WTC11 (cell line): ENCODE data around the gene RPH3AL. TPM values are rescaled to one million over a fixed set of nuclear protein-coding genes. Genes with fewer than 3 reads are reported as not detected.
A peak's percentile ranks its signal among the peaks of the same experiment; 100 is the strongest.

ENCODE experiments used
- ATAC-seq: fragments of 200-7000 bp; cut with Tn5 transposase; 2 replicates; pipeline ENCODE4 v1.10.0; 2021; ENCODE audit warnings: mild to moderate bottlenecking, moderate library complexity
- CTCF ChIA-PET: fragments of 300-600 bp; sonication (Branson Sonifier 250); formaldehyde crosslinking; loops from one replicate; lab custom pipeline; 2021; ENCODE audit warnings: antibody characterized with exemption; lab: Charles Lee
- POLR2A ChIA-PET: fragments of 350-600 bp; sonication (Branson Sonifier 250); formaldehyde crosslinking; loops from one replicate; lab custom pipeline; 2021; ENCODE audit warnings: antibody characterized with exemption; lab: Charles Lee
- DNase-seq: peaks from one replicate; pipeline ENCODE4 v3.0.0; 2021; ENCODE audit warnings: low spot score
- H3K27ac Mint-ChIP-seq: 2 replicates; pipeline ENCODE4 v1.8.0; 2021; ENCODE audit warnings: mixed read lengths
- H3K27me3 Mint-ChIP-seq: 2 replicates; pipeline ENCODE4 v1.8.0; 2021; ENCODE audit warnings: low read depth, mild to moderate bottlenecking, moderate library complexity, mixed read lengths
- H3K36me3 Mint-ChIP-seq: 2 replicates; pipeline ENCODE4 v1.8.0; 2021; ENCODE audit warnings: mixed read lengths
- H3K4me1 Mint-ChIP-seq: 2 replicates; pipeline ENCODE4 v1.8.0; 2022; ENCODE audit warnings: mixed read lengths
- H3K4me3 Mint-ChIP-seq: 2 replicates; pipeline ENCODE4 v1.8.0; 2021; ENCODE audit warnings: mild to moderate bottlenecking, moderate library complexity, mixed read lengths
- H3K9me3 Mint-ChIP-seq: 2 replicates; pipeline ENCODE4 v1.8.0; 2021; ENCODE audit warnings: mixed read lengths
- CBFB ChIP-seq: sonication (generic); formaldehyde crosslinking; IDR thresholded peaks from 2 replicates; pipeline ENCODE4 v1.8.1; 2022; ENCODE audit warnings: mild to moderate bottlenecking, low read depth, missing genetic modification reagents
- FOXK1 ChIP-seq: sonication (generic); formaldehyde crosslinking; IDR thresholded peaks from 2 replicates; pipeline ENCODE4 v1.8.0; 2022; ENCODE audit warnings: mild to moderate bottlenecking, moderate library complexity, missing genetic modification reagents
- GTF2I ChIP-seq: fragments of 250-450 bp; sonication (Bioruptor Pico); conservative IDR thresholded peaks from 2 replicates; pipeline ENCODE4 v1.4.0; 2021; ENCODE audit warnings: mild to moderate bottlenecking
- MXD4 ChIP-seq: fragments of 250-450 bp; sonication (Bioruptor Pico); IDR thresholded peaks from 2 replicates; pipeline ENCODE4 v1.8.0; 2021; ENCODE audit warnings: mild to moderate bottlenecking, moderate library complexity, borderline replicate concordance
- MYBL2 ChIP-seq: sonication (generic); formaldehyde crosslinking; IDR thresholded peaks from 2 replicates; pipeline ENCODE4 v1.8.1; 2023; ENCODE audit warnings: mild to moderate bottlenecking, moderate library complexity, missing genetic modification reagents
- RELA ChIP-seq: sonication (generic); formaldehyde crosslinking; IDR thresholded peaks from 2 replicates; pipeline ENCODE4 v1.8.1; 2022; ENCODE audit warnings: missing genetic modification reagents, mild to moderate bottlenecking, borderline replicate concordance
- SMAD3 ChIP-seq: sonication (generic); formaldehyde crosslinking; IDR thresholded peaks from 2 replicates; pipeline ENCODE4 v1.8.0; 2022; ENCODE audit warnings: missing genetic modification reagents, mild to moderate bottlenecking, borderline replicate concordance
- SOX15 ChIP-seq: fragments of 250-450 bp; sonication (Bioruptor Pico); IDR thresholded peaks from 2 replicates; pipeline ENCODE4 v1.9.0; 2021; ENCODE audit warnings: mild to moderate bottlenecking
- ZNF232 ChIP-seq: sonication (generic); formaldehyde crosslinking; IDR thresholded peaks from 2 replicates; pipeline ENCODE4 v1.8.0; 2022; ENCODE audit warnings: mild to moderate bottlenecking, missing genetic modification reagents
- ZNF317 ChIP-seq: sonication (generic); formaldehyde crosslinking; IDR thresholded peaks from 2 replicates; pipeline ENCODE4 v1.8.1; 2023; ENCODE audit warnings: low read depth, mild to moderate bottlenecking, moderate library complexity, missing genetic modification reagents, borderline replicate concordance
- ZNF423 ChIP-seq: fragments of 250-450 bp; sonication (Bioruptor Pico); IDR thresholded peaks from 2 replicates; pipeline ENCODE4 v2.1.2; 2022; ENCODE audit warnings: mild to moderate bottlenecking, moderate library complexity
- total RNA-seq: library from RNA; stranded (reverse); gene quantifications from 3 replicates; pipeline ENCODE4 v1.2.3, GENCODE V29; 2021
- TF ChIP-seq, protein P1 (sequence below): fragments of 250-450 bp; sonication (Bioruptor Pico); conservative IDR thresholded peaks from 2 replicates; pipeline ENCODE4 v1.9.0; 2021; ENCODE audit warnings: mild to moderate bottlenecking
- TF ChIP-seq, protein P2 (sequence below): sonication (generic); formaldehyde crosslinking; IDR thresholded peaks from 2 replicates; pipeline ENCODE4 v1.8.0; 2022; ENCODE audit warnings: missing genetic modification reagents
- TF ChIP-seq, protein P3 (sequence below): sonication (generic); formaldehyde crosslinking; IDR thresholded peaks from 2 replicates; pipeline ENCODE4 v1.8.1; 2022; ENCODE audit warnings: mild to moderate bottlenecking, missing genetic modification reagents, moderate library complexity, borderline replicate concordance
- TF ChIP-seq, protein P4 (sequence below): sonication (generic); formaldehyde crosslinking; IDR thresholded peaks from 2 replicates; pipeline ENCODE4 v1.8.1; 2022; ENCODE audit warnings: low read depth, mild to moderate bottlenecking, moderate library complexity, missing genetic modification reagents, borderline replicate concordance
- TF ChIP-seq, protein P5 (sequence below): sonication (generic); formaldehyde crosslinking; IDR thresholded peaks from 2 replicates; pipeline ENCODE4 v1.8.1; 2023; ENCODE audit warnings: mild to moderate bottlenecking, missing genetic modification reagents

Gene RPH3AL
- total RNA-seq, 1 experiment from 2014 or later = 2.0 TPM

DNA sequence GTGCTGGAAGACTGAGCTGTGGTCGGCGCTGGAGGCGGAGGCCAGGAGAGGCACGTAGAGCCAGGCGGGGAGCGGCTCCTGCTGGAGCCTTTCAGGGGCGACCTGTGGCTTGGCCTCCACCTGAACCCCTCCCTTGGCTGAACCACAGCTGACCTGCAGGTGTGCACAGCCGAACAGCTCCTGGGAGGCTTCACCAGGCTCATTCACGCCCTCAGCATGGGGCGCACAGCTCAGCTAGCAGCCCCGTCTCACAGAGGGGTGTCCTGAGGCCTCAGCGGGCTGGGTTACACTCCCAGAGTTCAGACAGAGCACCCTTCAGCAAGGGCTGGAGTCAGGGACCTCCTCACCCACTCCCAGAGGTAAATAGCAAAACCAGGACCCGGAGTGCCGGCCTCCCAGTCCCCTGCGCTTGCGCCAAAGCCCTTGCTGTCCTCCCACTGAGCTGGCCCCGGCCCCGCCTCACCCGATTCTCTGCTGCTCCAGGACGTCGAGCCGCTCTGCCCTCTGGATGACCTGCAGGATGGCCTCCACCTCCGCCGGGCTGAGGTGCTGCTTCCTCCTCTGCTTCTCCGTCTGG lies 31.7 kb downstream of the RPH3AL start:
- ChIA-PET CTCF (interaction anchor here (1.0 to 2.4 kb wide), 7 partner anchors 12 to 380 kb away, joined by 3 to 15 read pairs (median 4); no protein-coding TSS in a partner anchor), POLR2A (no interaction called here)
- TF ChIP-seq ZNF423 = peak; percentile 91
- TF ChIP-seq, protein P1, sequence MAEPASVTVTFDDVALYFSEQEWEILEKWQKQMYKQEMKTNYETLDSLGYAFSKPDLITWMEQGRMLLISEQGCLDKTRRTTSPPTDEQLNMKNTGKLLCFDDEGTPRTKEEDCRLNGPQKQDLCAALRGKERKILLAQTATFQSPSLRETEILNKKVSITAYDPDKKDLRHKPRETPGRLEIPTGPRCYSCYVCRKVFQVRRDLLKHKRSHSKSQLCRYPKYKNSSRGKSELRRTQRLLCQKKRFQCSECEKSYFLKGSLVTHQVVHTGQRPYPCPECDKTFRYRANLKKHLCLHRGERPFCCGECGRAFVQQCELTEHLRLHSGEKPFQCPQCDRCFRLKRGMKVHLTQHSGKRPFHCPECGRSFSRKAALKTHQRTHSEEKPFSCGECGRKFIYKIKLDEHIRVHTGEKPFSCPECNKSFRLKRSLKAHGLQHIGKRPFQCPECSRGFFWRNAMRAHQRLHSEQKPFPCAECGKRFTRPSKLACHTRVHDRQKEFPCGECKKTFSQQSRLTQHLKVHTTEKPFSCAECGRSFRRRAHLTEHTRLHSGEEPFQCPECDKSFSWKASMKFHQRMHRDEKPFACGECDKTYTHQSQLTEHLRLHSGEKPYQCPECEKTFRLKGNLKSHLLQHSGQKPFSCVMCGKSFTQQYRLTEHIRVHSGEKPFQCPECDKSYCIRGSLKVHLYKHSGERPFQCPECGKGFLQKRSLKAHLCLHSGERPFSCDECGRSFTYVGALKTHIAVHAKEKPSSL (CRISPR knock-in tag) = no peak
- TF ChIP-seq, protein P2, sequence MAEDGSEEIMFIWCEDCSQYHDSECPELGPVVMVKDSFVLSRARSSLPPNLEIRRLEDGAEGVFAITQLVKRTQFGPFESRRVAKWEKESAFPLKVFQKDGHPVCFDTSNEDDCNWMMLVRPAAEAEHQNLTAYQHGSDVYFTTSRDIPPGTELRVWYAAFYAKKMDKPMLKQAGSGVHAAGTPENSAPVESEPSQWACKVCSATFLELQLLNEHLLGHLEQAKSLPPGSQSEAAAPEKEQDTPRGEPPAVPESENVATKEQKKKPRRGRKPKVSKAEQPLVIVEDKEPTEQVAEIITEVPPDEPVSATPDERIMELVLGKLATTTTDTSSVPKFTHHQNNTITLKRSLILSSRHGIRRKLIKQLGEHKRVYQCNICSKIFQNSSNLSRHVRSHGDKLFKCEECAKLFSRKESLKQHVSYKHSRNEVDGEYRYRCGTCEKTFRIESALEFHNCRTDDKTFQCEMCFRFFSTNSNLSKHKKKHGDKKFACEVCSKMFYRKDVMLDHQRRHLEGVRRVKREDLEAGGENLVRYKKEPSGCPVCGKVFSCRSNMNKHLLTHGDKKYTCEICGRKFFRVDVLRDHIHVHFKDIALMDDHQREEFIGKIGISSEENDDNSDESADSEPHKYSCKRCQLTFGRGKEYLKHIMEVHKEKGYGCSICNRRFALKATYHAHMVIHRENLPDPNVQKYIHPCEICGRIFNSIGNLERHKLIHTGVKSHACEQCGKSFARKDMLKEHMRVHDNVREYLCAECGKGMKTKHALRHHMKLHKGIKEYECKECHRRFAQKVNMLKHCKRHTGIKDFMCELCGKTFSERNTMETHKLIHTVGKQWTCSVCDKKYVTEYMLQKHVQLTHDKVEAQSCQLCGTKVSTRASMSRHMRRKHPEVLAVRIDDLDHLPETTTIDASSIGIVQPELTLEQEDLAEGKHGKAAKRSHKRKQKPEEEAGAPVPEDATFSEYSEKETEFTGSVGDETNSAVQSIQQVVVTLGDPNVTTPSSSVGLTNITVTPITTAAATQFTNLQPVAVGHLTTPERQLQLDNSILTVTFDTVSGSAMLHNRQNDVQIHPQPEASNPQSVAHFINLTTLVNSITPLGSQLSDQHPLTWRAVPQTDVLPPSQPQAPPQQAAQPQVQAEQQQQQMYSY (CRISPR knock-in tag) = peak; percentile 98
- peaks cover 5% of the 10 kb centered on the region for H3K36me3 Mint-ChIP-seq
- peak; percentile 79 for DNase-seq
- ATAC-seq = peak; percentile 83
- H3K4me1 Mint-ChIP-seq = peaks cover 29% of the 10 kb centered on the region
- H3K9me3 Mint-ChIP-seq = peaks cover 30% of the 10 kb centered on the region
- peak overlapping the region; percentile 10; the same call in 1 of the 2 replicates for H3K4me3 Mint-ChIP-seq
- no peak overlapping the region for H3K27ac Mint-ChIP-seq
- H3K27me3 Mint-ChIP-seq = peaks cover 12% of the 10 kb centered on the region

DNA sequence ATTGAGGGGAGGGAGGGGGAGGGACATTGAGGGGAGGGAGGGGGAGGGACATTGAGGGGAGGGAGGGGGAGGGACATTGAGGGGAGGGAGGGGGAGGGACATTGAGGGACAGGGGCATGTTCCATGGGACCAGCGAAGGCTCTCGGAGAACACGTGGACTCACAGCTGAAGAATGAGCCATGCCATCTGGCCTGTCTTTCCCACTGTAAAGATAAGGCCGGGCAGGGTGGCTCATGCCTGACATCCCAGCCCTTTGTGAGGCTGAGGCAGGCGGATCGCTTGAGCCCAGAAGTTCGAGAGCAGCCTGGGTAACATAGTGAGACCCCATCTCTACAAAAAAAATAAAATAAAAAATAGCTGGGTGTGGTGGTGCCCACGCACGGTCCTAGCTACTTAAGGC lies 32.5 kb downstream of the RPH3AL start:
- no peak overlapping the region for H3K4me3 Mint-ChIP-seq
- peaks cover 12% of the 10 kb centered on the region for H3K36me3 Mint-ChIP-seq
- no peak for ATAC-seq
- ChIA-PET POLR2A (no interaction called here), CTCF (interaction anchor here (1.3 to 2.4 kb wide), 5 partner anchors 11 to 380 kb away, joined by 3 to 15 read pairs (median 4); no protein-coding TSS in a partner anchor)
- H3K27me3 Mint-ChIP-seq = peaks cover 12% of the 10 kb centered on the region
- no peak overlapping the region for H3K27ac Mint-ChIP-seq
- no peak for DNase-seq
- H3K9me3 Mint-ChIP-seq = peaks cover 38% of the 10 kb centered on the region
- H3K4me1 Mint-ChIP-seq = peaks cover 29% of the 10 kb centered on the region
- TF ChIP-seq RELA = no peak
- TF ChIP-seq, protein P2 (CRISPR knock-in tag) = no peak
- TF ChIP-seq SOX15 (CRISPR knock-in tag) = no peak
- TF ChIP-seq GTF2I (CRISPR knock-in tag) = no peak
- TF ChIP-seq FOXK1 = no peak
- no peak for TF ChIP-seq ZNF317 (CRISPR knock-in tag)
- TF ChIP-seq SMAD3 = no peak
- TF ChIP-seq MXD4 (CRISPR knock-in tag) = no peak
- no peak for TF ChIP-seq MYBL2 (CRISPR knock-in tag)
- TF ChIP-seq ZNF232 (CRISPR knock-in tag) = no peak
- no peak for TF ChIP-seq CBFB
- TF ChIP-seq, protein P3, sequence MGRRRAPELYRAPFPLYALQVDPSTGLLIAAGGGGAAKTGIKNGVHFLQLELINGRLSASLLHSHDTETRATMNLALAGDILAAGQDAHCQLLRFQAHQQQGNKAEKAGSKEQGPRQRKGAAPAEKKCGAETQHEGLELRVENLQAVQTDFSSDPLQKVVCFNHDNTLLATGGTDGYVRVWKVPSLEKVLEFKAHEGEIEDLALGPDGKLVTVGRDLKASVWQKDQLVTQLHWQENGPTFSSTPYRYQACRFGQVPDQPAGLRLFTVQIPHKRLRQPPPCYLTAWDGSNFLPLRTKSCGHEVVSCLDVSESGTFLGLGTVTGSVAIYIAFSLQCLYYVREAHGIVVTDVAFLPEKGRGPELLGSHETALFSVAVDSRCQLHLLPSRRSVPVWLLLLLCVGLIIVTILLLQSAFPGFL (CRISPR knock-in tag) = no peak
- TF ChIP-seq, protein P1 (CRISPR knock-in tag) = no peak
- TF ChIP-seq, protein P4, sequence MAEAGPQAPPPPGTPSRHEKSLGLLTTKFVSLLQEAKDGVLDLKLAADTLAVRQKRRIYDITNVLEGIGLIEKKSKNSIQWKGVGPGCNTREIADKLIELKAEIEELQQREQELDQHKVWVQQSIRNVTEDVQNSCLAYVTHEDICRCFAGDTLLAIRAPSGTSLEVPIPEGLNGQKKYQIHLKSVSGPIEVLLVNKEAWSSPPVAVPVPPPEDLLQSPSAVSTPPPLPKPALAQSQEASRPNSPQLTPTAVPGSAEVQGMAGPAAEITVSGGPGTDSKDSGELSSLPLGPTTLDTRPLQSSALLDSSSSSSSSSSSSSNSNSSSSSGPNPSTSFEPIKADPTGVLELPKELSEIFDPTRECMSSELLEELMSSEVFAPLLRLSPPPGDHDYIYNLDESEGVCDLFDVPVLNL (CRISPR knock-in tag) = no peak
- TF ChIP-seq, protein P5, sequence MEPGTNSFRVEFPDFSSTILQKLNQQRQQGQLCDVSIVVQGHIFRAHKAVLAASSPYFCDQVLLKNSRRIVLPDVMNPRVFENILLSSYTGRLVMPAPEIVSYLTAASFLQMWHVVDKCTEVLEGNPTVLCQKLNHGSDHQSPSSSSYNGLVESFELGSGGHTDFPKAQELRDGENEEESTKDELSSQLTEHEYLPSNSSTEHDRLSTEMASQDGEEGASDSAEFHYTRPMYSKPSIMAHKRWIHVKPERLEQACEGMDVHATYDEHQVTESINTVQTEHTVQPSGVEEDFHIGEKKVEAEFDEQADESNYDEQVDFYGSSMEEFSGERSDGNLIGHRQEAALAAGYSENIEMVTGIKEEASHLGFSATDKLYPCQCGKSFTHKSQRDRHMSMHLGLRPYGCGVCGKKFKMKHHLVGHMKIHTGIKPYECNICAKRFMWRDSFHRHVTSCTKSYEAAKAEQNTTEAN (CRISPR knock-in tag) = no peak
